Endometrial microvascular endothelial cells (primary cell): ENCODE data around the gene NPHP4. TPM values are rescaled to one million over a fixed set of nuclear protein-coding genes. Genes with fewer than 3 reads are reported as not detected.
"Not testable (repeated sequence)": the region's sequence is repeated elsewhere in the genome, so short reads cannot be mapped to it uniquely, and the experiment has no call there.

ENCODE experiments used
- in situ Hi-C: cut with HindIII; loops from 2 replicates; pipeline ENCODE4 v1.10.0; 2017; ENCODE audit warnings: low sequenced_read_pairs, low pct_unique_long_range_greater_than_20kb; ENCODE audit errors: inconsistent ontology term
- total RNA-seq: library from RNA; depleted of rRNA; stranded (reverse); fragments of >200 nt; gene quantifications from one replicate; pipeline ENCODE4 v1.2.3, GENCODE V29; 2015; ENCODE audit errors: inconsistent ontology term

Gene NPHP4
- total RNA-seq, 1 donor from 2014 or later = 4.2 TPM

DNA sequence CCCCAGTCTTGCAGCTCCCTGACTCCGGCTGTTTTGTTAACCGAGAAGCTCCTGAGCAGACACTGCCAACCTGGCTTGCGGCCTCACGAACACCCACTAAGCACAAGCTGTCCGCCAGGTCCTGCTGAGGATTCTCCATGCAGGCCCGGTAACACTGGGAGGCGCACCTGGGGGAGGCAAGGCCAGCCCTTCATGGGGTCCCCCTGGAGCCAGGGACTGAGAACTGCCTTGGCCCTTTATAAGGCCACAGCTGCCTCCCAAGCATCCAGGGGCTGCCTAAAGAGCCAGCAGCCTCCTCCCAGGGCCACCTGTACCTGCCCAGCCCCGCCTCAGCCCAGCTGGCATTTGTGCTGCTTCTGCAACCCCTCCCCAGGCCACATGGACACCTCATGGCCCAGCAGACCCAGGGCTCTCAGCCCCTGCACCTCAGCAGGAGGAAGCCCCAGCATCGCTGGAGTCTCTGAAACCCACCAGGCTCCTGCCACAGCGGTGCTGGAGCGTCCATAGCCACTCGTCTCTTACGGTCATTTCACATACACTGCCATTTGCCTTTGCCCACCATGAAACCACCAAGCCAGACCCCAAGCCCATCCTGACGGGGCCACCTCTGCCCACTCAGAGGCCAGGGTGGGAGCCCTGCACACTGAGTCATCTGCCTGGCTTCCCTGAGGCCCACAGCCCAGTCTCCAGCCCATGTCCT lies 82.5 kb downstream of the NPHP4 start:
- in situ Hi-C loops = no loop called here

DNA sequence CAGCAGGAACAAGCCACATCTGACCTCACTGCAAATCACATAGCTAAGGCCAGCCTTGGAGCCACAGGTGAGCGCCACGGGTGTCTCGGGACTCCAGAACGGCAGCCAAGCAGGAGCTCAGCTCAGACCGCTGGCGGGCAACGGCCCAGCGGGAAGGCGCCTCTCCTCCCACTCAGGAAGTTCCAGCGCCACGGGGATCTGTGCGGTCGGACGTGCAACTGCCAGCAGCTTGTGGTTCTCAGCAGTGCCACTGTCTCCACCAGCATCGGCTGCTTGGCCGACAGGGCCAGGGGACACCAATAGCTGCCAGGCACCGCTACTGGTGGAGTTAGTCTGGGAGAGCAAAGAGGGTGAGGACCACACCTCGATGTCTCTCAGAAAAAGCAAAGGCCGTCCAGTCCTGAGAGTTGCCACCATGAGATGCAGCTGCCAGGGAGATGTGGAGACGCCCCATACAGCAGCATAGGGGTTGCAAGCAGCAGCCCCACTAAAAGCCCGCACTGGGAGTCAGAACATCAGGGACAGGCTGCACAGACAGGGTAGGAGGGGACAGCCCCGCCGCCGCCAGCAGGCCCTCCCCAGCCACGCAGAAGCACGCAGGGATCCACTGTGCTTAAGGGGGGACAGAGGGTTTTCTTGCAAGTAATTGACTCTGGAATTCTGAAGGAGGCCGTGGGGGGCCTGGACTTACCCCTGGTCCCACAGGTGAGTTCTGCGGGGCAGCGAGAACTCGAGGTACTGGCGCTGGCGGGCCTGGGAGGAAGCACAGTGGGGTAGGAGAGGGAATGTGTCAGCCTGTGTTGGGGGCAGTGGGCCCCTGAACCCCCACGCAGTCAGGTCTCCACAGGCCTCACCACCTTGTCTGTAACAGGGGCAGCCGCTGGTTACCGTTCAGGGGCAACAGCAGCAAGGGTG lies 83.5 kb downstream of the NPHP4 start:
- in situ Hi-C loops = no loop called here

- in situ Hi-C loops = no loop called here
Observed at GRCh38 chr1:5907966-5908365, 84.3 kb downstream of the NPHP4 start.

- in situ Hi-C loops = no loop called here
Observed at GRCh38 chr1:5907386-5907785, 84.8 kb downstream of the NPHP4 start.

GRCh38 chr1:5906966-5907365 lies 85.3 kb downstream of the NPHP4 start:
- in situ Hi-C loops = no loop called here

DNA sequence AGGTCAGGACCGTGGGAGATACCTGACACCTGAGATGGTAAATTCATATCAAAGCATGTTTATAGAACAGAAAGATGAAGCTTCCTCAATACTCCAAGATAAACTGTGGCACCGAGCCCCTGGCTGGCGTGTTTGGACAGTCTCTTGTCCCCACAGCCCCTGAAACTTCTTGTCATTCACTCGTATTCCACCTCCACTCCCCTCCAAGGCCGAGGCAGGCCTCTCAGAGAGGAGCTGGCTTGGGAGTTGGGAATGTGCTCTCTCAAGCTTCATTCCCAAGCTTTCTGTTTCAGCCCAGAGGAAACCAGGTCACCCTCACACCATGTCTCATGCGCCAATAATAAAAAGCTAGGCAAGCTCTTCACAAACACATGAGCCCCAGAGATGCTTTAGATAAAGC lies 86.1 kb downstream of the NPHP4 start:
- in situ Hi-C loops = no loop called here

DNA sequence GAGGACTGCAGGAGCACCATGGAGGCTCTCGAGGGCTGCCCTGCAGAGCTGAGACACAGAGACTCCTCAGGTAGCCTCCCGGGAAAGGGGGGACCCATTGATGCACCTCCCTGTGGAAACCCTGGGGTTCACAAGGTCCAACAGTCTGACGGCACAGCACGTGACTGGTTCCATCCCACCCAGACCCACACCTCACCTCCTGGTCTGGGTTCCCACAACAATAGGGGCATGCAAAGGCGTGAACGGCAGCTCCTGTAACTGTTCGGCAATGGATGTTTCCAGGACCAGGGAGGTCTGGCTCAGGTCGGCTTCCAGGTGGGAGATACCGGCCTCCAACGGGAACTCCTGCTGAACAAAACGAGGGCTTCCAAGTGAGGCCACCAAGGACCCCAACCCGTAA lies 86.8 kb downstream of the NPHP4 start:
- in situ Hi-C loops = no loop called here

GRCh38 chr1:5904551-5904950 lies 87.7 kb downstream of the NPHP4 start:
- in situ Hi-C loops = no loop called here

DNA sequence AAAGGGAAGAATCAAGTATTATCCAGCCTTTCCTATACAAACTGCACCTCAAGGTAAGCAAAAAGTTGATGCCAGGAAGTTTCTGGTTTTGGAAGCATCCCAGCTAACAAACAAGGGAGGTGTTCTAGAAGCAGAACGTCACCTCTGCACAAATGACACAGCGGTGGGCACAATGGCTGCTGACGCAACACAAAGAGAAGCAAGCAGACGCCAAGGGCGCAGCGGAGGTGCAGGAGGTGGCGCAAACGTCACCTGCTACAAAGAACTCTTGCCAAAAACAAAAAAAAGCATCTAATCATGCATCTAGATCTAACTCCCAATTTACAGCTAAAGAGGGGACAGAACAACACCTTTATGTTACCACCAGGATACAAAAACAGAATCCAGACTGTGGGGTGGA lies 88.5 kb downstream of the NPHP4 start:
- in situ Hi-C loops = no loop called here

DNA sequence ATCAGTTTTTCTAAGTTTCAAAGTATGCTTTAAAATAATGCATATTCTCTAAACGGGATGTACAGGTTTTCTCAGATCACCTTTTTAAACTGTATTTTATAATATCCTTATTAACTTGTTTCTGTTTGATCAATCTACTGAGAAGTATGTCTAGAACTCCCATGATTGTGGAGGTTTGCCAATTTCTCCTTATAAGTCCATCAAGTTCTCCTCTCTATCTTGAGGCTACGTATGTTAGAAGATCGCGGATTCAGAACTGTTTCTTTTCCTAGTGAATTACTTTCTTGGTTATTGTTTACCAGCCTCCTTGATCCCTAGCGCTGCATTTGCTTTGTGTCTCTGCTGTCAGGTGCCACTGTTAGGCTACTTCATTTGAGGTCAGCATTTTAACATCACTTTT lies 89.2 kb downstream of the NPHP4 start:
- in situ Hi-C loops = no loop called here

- in situ Hi-C loops = no loop called here
Observed at GRCh38 chr1:5901841-5902240, 90.4 kb downstream of the NPHP4 start.

DNA sequence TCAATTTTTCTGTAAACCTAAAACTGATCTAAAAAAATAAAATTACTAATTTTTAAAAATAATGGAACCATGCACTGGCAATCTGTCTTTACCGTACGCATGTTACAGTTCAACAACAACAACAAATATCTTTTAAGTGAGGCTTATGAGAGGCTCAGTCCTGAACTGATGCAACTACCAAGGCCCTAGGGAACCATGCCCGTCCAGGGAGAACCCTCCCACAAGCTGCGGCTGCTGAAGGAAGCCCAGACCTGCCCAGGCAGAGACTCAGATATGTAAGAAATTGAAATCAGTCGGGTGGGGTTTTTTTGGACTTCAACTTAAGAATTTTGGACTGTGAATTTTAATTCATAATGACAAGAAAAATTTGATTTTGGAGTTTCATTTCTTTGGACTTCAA lies 91.1 kb downstream of the NPHP4 start:
- in situ Hi-C loops = no loop called here

DNA sequence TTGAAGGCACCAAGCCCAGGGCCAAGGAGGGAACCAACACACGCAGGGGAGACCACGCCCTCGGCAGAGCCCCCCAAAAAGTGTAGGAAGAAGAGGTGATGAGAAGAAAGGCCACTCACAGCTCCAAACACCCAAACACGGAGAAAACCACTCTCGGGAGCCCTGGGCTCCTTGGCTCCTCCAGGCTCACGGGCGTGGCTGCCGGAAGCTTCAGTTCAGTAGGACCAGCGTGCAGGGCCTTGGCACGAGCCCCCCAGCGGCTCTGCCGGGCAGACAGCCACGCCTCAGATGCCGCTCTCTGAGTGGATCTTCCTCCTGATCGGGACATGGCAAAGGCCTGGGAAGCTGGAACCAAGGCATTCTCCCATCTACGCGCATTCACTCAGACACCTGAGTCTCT lies 94.0 kb downstream of the NPHP4 start:
- in situ Hi-C loops = no loop called here

DNA sequence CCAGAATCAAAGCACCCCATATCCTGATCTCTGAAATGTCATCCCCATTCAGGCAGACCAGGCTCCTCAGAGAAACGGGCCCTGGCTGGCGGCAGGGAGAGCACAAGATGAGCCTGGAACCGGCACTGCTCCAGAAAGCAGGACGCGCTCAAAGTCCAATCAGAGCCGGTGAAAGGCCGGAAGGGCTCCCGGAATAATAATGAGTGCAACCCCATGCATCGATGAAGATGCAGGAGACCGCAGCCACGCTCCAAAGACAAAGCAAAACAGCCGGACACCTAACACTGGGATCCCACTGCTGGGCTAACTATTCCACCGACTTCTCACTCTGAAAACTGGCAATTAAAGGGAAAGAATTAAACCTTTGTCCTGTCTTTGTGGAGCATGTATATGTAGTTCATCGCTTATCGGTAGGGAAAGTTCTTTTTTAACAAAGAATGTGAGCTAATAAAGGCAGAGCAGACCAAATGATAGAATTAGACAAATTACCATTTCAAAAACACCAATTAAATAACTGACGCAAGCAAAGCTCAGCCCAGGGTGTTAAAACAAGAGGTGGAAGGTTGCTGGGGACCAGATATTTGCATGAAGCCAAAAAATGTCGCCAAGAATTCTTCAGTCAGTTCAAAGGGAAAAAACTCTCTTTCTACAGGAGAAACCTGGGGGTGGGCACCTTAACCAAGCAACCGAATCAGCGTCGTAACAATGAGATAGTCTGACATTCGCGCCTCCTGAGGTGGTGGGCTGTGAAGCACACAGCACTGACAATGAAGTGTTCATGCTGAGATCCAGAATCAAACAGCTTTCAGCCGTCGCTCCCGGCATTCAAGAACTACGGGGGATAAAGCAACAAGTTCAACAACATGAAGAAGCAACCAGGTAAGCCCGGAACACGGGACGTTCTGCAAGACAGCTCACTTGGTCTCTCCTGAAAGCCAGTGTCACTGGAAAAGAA lies 95.2 kb downstream of the NPHP4 start:
- in situ Hi-C loops = no loop called here

DNA sequence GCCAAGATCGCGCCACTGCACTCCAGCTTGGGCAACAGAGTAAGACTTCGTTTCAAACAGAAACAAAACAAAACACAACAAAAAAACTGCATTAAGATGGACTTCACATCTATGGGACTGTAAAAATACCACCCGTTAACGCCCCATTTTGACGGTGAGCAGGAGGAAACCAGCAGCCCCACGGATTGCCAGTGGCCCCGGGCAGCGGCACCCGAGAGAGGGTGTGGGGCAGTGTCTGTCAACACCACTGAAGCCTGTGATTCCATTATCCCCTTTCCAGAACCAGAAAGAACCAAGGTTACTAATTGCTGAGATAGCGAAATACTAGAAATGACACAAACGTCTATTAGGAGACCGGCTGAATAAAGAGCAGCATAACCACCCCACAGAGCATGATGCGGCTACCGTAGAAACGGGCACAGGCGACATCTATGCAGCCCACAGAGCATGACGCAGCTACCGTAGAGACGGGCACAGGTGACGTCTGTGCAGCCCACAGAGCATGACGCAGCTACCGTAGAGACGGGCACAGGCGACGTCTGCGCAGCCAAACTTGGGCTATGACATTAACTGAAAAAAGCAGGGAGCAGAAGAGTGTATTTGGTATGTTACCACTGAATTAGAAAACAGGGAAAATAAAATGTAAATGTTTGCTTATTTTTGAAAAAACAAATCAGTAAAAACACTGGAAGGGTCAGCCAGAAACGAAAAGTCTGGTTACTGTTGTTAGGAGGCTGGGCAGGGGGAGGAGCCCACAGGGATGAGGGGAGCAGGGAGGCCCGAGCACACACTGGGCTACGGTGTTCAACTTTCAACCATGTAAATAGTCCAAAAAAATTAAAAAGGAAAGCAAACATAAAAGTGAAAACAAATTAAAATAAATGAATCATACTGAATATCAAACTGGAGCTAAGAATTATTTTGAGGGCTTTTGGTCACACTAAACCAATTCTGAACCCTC lies 96.5 kb downstream of the NPHP4 start:
- in situ Hi-C loops = no loop called here

DNA sequence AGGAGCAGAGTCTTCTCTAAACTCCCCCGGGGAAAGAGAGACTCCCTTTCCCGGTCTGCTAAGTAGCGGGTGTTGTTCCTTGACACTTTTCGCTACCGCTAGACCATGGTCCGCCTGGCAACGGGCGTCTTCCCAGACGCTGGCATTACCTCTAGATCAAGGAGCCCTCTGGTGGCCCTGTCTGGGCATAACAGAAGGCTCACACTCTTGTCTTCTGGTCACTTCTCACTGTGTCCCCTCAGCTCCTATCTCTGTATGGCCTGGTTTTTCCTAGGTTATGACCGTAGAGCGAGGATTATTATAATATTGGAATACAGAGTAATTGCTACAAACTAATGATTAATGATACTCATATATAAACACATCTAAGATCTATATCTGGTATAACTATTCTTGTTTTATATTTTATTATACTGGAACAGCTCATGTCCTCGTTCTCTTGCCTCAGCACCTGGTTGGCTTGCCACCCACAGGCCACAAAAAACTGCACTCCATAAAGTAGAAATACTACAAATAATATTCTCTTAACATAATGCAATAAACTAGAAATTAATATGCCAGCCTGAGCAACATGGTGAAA lies 98.4 kb downstream of the NPHP4 start:
- in situ Hi-C loops = not testable (repeated sequence)

- in situ Hi-C loops = no loop called here
Observed at GRCh38 chr1:5892329-5892728, 99.9 kb downstream of the NPHP4 start.

GRCh38 chr1:5891736-5892135 lies 100.5 kb downstream of the NPHP4 start:
- in situ Hi-C loops = no loop called here
